Fibroblast of mammary gland (primary cell): Measurements from ENCODE around the gene PIEZO2.

ENCODE experiments used
- DNase-seq: peaks from one replicate; pipeline ENCODE4 v3.0.0-alpha.2; 2010; ENCODE audit warnings: low read depth
- H3K4me3 ChIP-seq: 2 replicates; pipeline ENCODE4 v1.5.1; 2011; ENCODE audit warnings: low read depth, mild to moderate bottlenecking, low read length, moderate library complexity; ENCODE audit not compliant: control insufficient read depth
- CTCF ChIP-seq: conservative IDR thresholded peaks from 2 replicates; pipeline ENCODE4 v1.5.1; 2011; ENCODE audit warnings: low read depth, low read length, inconsistent platforms; ENCODE audit not compliant: control insufficient read depth, insufficient read depth

The PIEZO2 gene

GRCh38 chr18:10783941-10784340 lies 365.4 kb downstream of the PIEZO2 start:
- no peak for DNase-seq
- no peak overlapping the region for H3K4me3 ChIP-seq
- no peak for TF ChIP-seq CTCF

- H3K4me3 ChIP-seq: no peak overlapping the region
- no peak for DNase-seq
- no peak for TF ChIP-seq CTCF
Observed at GRCh38 chr18:10776493-10776892, 372.9 kb downstream of the PIEZO2 start.

- DNase-seq: no peak
- no peak for TF ChIP-seq CTCF
- no peak overlapping the region for H3K4me3 ChIP-seq
Observed at GRCh38 chr18:10775026-10775425, 374.3 kb downstream of the PIEZO2 start.

- H3K4me3 ChIP-seq: no peak overlapping the region
- DNase-seq: peak; percentile 16
- no peak for TF ChIP-seq CTCF
Observed at GRCh38 chr18:10771053-10771709, 378.2 kb downstream of the PIEZO2 start.

GRCh38 chr18:10770264-10770663 lies 379.1 kb downstream of the PIEZO2 start:
- no peak for DNase-seq
- no peak for TF ChIP-seq CTCF
- no peak overlapping the region for H3K4me3 ChIP-seq

GRCh38 chr18:10768221-10768620 lies 381.1 kb downstream of the PIEZO2 start:
- DNase-seq: no peak
- no peak for TF ChIP-seq CTCF
- H3K4me3 ChIP-seq: no peak overlapping the region

GRCh38 chr18:10767658-10768057 lies 381.7 kb downstream of the PIEZO2 start:
- DNase-seq: no peak
- H3K4me3 ChIP-seq: no peak overlapping the region
- TF ChIP-seq CTCF: no peak
